HG03457 (cell line): ENCODE measurements around the gene OAS2.
"Not testable (repeated sequence)": the region's sequence is repeated elsewhere in the genome, so short reads cannot be mapped to it uniquely, and the experiment has no call there.

ENCODE experiments used
- ATAC-seq: cut with Tn5 transposase; IDR thresholded peaks from one replicate; pipeline ENCODE4 v1.9.1; 2021; ENCODE audit warnings: moderate number of reproducible peaks; ENCODE audit not compliant: unreplicated experiment

Gene OAS2

DNA sequence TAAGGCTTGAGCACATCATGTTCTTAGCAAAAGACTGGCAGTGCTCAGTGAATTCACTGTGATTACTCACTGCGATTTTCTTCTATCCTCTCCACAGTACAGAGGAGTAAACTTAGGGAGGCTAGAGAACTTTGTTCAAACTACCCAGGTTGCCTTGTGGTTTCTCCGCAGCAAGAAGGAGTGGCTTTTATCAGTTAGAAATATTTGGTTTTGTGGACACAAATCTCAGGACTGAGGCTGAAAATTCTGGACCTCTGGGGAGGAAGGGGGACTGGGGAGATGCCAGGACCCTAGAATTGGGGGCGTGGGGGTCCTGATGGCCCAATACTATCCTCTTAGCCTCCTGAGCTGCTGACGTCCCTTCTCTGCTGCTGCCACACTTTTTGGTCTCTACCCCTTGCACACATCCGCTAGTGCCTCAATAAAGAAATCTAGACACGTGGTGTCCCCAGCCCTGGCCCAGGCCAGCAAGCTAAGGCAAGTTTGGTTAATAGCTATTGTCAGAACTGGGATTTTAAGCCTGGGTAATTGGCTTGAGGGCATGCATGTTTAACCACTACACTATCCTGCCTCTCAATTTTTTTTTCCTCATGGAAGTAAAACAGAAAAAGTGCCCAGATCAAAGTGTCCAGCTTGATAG lies 842 bp downstream of the OAS2 start:
- no peak for ATAC-seq

GRCh38 chr12:112980491-112981158 lies 2.3 kb downstream of the OAS2 start:
- no peak for ATAC-seq

DNA sequence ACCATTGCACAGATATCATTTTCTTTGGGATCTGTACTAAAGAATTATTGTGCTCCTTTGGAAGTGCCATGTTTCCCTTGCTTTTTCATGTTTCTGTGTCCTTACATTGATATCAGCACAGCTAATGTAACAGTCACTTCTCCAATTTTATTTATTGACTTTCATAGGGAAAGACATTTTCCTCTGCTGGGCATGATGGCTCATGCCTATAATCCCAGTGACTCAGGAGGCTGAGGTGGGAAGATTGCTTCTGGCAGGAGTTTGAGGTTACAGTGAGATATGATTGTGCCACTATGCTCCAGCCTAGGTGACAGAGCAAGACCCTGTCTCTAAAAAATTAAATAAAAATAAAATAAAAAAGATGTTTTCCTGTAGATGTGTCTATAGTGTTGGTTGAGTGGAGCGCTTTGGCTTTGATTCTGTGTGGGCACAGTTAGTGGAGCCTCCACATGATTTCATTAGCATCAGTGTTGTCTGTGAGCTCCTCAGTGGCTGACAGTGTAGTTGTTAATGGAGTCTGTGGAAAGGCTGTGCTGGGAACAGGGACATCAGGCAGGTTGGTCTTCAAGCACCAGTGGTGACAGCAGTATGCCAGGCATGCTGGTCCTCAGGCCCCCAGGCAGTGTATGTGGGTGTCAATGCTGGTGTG lies 7.4 kb downstream of the OAS2 start:
- no peak for ATAC-seq

GRCh38 chr12:112986291-112986800 lies 8.0 kb downstream of the OAS2 start:
- ATAC-seq = no peak

DNA sequence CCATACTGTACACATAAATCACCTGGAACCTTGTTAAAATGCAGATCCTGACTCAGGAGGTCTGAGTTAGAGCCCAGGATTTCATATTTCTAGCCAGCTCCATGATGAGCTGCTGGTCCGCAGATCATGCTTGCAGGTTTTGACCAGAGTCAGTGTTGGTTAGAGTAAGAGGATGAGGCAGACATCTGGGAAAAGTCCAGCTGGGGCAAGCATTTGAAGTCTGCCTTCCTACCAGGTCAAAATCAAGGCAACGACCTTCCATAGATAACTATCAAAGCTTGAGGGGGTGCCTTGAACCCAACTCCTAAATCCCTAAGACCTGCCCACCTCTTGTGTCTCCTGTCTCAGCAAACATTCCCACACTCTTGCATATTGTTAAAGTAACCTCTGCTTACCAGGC lies 9.2 kb downstream of the OAS2 start:
- ATAC-seq = no peak

DNA sequence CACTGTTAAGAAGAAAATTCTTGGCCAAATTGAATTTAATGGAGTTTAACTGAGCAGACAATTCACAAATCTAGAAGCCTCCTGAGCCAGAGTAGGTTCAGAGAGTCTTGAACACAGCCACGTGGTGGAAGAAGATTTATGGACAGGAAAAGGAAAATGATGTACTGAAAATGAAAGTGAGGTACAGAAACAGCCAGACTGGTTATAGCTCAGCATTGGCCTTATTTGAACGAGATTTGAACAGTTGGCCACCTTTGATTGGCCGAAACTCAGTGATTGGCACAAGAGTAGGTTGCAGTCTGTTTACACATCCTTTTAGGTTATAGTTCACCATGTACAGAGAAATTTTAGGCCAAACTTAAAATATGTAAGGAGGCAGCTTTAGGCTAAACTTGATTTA lies 9.9 kb downstream of the OAS2 start:
- ATAC-seq = no peak

DNA sequence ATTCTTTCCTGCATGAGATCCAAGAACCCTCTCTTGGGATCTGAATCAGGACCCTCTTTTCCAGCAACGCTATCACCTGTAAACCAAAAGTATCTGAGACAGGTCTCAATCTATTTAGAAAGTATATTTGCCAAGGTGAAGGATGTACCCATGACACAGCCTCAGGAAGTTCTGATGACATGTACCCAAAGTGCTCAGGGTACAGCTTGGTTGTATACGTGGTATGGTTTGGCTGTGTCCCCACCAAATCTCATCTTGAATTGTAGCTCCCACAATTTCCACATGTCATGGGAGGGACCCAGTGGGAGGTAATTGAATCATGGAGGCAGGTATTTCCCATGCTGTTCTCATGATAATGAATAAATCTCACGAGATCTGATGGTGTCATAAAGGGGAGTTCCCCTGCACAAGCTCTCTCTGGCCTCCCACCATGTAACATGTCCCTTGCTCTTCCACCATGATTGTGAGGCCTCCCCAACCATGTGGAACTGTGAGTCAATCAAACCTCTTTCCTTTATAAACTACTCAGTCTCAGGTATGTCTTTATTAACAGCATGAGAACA lies 10.6 kb downstream of the OAS2 start:
- not testable (repeated sequence) for ATAC-seq

DNA sequence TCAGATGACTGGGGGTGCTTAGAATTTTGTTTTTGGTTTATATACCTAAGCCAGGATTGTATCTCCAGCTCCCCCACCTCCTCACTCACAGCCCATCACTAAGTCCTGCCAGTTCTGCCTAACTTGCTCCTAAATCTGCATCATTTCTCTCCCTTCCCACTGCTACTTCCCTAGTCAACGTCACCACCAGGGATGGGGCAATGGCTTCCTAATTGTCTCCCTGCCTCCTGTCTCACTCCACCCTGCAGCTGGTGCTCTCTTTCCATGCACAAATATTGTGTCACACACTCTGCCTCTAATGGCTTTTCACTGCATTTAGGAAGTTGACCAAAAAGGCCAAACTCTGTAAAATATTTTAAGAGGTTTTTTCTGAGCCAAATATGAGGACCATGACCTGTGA lies 11.5 kb downstream of the OAS2 start:
- ATAC-seq = no peak

GRCh38 chr12:112992541-112993398 lies 14.5 kb downstream of the OAS2 start:
- ATAC-seq = no peak

DNA sequence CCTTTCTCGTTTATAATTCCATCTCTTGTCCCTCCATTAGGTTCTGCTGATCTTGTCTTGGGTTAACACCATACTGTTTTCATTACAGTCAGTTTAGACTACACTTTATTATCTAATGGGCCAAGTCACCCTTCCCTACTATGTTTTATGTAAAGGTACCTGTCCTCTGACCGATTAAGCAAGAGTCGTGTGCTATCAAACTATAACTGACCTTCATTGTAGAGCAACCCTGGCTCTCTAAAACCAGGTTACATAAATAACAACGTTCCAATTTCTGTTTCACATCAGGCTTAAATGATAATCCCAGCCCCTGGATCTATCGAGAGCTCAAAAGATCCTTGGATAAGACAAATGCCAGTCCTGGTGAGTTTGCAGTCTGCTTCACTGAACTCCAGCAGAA lies 16.7 kb downstream of the OAS2 start:
- ATAC-seq = no peak

DNA sequence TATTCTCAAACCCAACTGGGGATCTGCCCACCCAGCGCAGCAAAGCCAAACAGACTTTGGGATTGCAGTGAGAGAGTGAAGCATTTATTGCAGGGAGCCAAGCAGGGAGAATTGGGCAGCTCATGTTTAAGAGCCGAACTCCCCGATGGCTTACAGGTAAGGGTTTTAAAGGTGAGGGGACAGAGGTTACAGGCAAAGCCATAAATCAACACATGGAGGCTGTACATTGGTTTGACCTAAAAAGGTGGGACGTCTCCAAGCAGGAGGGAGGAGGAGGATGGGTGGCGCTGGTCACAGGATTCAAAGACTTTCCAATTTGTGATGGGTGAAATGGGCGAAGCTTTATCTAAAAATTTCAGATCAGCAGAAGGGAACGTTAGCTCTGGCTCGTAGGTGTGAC lies 18.2 kb downstream of the OAS2 start:
- ATAC-seq = no peak

DNA sequence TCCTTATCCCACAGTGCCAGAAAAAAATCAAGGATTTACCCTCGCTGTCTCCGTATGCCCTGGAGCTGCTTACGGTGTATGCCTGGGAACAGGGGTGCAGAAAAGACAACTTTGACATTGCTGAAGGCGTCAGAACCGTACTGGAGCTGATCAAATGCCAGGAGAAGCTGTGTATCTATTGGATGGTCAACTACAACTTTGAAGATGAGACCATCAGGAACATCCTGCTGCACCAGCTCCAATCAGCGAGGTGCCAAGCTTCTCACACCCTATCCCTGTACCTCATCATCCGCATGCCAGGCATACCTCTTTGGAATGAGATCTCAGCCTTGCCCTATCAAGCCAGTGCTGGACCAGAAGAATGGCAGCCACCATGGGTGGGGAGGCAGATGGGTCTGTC lies 19.2 kb downstream of the OAS2 start:
- ATAC-seq = no peak

DNA sequence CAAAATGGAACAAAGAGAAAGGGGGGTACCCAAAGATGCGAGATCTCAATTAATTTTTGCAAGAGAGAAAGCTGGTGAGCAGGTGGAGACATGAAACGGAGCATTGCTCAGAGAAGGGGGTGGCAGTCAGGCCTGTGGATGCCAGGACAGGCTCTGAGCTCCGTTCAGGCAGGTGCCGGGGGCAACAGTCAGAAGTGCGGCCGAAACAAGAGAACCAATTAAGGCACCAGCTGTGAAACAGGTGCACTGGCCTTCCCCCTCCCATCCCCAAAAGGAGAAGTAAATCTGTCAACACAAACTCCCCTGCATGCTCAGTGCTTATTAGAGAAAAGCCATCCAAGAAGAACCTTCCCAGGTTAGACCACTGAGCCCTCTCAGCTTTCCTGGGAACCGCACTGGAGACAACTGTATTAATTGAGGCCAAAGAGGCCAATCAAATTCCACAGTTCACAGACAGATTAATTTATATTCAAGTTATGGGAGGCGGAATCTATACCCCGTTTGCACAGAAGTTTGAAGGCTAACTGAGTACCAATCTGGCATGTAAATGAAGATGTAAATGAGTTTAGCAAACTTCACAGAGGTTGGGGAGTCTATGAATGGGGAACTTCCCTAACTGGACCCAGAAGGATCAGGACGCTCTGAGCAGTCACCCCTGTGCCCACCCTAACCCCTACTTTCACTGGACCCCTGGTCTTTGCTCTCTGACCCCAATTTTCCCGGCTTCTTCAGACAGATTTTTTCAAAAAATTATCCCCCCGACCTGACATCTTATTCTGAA lies 20.9 kb downstream of the OAS2 start:
- no peak for ATAC-seq

DNA sequence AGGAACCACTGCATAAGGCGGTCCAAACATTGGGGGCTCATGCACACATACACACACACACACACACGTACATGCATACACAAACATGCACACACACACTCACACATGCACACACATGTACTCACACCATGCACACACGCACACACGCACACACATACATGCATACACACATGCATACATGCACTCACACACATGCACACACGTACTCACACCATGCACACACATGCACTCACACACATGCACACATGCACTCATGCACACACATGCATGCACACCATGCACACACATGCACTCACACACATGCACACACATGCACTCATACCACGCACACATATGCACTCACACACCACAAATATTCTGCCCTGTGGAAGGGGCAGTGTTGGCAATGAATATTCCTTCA lies 22.1 kb downstream of the OAS2 start:
- no peak for ATAC-seq

DNA sequence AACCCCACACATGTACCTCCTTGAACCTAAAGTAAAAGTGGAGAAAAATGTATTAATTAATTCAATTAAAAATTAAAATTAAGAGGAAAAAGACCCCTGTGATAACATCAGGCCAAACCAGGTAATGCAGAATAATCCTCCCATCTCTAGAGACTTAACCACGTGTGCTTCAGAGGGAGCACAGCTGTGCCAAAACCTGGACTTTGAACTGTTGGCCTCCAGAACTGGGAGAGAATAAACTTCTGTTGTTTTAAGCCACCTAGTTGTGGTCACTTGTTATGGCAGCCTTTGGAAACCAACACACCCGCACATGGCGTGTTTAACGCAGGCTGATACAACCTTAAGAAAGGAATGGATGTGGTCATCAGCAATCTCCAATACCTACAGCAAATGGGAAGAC lies 23.8 kb downstream of the OAS2 start:
- ATAC-seq = no peak

DNA sequence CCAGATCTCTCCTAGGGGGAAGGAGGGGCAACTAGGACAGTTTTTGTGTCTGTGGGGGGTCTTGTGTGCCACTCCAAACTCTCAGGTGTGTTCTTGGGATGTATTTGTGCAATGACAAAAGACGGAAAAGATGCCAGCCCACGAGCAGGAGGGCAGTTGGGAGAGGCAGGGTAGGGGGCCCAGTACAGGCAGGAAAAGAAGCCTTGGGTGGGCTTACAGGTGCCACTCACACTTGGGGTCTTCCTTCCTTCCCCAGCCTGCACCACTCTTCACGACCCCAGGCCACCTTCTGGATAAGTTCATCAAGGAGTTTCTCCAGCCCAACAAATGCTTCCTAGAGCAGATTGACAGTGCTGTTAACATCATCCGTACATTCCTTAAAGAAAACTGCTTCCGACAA lies 24.4 kb downstream of the OAS2 start:
- ATAC-seq = no peak

DNA sequence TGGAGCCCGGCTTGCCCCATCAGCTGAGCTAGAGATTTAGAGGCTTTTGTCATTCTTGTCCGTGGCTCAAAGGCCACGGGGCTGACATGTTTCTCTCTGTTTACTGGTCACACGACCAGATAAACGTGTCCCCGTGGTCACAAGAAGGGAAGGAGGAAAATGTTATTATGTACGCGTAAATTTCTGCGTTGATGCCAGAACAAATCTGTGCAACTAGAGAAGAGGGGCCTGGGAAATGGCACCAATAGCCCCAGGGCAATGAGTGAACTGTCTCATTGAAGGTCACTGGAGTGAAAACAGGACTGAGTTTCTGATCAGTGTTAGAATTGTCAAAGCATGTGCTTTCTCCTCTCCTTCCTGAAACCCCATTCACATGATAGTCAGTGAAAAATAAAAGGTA lies 25.3 kb downstream of the OAS2 start:
- no peak for ATAC-seq

DNA sequence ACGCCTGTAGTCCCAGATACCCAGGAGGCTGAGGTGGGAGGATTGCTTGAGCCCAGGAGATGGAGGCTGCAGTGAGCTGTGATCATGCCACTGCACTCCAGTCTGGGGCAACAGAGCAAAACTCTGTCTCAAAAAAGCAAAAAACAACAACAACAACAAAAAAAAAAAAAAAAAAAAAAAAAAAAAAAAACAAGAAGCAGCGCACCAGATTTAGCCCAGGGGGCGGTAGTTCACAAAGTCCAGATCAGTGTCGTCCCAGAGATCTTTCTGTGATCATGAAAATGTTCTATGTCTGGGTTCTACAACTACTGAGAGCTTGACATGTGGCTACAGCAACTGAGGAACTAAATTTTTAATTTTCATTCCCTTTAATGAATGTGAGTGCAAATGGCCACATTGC lies 27.4 kb downstream of the OAS2 start:
- ATAC-seq = no peak

DNA sequence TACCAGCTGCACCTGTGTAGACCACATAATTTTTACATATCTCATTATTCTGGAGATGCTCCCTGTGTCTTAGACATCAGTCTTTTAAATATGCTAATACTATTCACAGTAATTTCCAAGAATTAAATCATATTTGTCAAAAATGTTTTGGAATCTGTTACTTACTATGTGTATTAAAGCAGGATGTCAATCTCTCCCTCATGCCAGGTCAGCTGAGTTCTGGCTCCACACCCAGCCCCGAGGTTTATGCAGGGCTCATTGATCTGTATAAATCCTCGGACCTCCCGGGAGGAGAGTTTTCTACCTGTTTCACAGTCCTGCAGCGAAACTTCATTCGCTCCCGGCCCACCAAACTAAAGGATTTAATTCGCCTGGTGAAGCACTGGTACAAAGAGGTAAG lies 27.9 kb downstream of the OAS2 start:
- no peak for ATAC-seq

- ATAC-seq = no peak
Measured at GRCh38 chr12:113006641-113007040, 28.3 kb downstream of the OAS2 start.
